SH-SY5Y (cell line): ENCODE results near the gene USP33.

Source experiments
- GATA2 ChIP-seq: IDR thresholded peaks from 2 replicates; pipeline ENCODE4 v1.6.1; 2011; ENCODE audit warnings: mild to moderate bottlenecking, low read depth, low read length
- GATA3 ChIP-seq: IDR thresholded peaks from 2 replicates; pipeline ENCODE4 v1.6.1; 2011; ENCODE audit warnings: low read depth, mild to moderate bottlenecking, low read length, moderate library complexity

DNA sequence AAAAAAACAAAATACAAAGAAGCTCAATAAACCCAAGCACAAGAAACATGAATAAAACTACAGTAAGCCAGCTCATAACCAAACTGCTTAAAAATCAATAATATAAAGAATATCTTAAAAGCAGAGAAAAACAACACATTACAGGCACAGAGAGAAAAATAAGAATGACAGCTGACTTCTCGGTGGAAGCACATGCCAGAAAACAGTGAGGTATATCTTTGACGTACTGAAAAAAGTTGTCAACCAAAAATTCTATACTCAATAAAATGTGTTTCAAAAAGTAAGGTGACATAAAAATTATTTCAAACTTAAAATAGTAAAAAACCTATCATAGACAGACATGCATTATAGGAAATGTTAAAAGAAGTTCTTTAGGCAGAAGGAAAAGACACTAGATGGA is 110.5 kb downstream of the USP33 start:
- no peak for TF ChIP-seq GATA2
- no peak for TF ChIP-seq GATA3
